ENCODE data around the gene PID1.

PID1 gene

DNA sequence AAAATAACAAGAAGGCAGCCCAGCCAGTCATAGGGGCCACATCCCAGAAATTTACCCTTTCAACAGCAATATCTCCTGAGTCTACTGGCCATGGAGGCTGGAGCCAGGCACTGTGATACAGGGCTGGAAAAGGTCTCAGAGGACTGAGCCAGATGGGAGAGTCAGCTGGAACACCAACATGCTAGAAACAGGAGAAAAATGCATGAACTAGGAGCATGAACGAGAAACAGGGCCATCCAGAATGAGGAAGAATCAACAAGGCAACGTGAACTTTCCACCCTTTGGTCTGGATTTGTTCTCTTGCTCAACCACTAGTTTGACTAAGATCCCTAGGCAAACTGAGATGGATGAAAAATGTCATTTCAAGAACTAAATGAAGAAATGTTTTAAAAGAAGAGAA, 13.1 kb downstream of the PID1 start:
- DNase-seq, result no peak

DNA sequence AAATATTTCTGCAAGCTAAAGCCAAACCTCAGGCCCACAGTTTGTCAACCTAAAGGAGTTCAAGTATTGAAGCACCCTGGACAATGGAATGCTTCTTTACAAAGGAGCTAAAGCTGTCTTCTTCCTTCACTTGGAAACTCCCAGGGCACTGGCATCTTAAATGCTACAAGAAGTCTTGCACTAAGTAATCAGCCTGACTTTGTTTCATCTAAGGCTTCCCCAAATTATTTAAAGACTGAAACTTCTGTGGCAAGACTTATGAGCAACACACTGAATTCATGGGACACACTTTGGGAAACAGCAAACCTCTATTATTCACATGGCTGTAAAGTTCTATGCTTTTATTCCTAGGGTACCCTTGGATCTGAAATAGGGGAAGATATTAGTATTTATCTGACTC, 14.7 kb downstream of the PID1 start:
- DNase-seq, result no peak

GRCh38 chr2:229254206-229254605, 16.9 kb downstream of the PID1 start:
- DNase-seq, result no peak

GRCh38 chr2:229252996-229253395, 18.1 kb downstream of the PID1 start:
- DNase-seq, result no peak

DNA sequence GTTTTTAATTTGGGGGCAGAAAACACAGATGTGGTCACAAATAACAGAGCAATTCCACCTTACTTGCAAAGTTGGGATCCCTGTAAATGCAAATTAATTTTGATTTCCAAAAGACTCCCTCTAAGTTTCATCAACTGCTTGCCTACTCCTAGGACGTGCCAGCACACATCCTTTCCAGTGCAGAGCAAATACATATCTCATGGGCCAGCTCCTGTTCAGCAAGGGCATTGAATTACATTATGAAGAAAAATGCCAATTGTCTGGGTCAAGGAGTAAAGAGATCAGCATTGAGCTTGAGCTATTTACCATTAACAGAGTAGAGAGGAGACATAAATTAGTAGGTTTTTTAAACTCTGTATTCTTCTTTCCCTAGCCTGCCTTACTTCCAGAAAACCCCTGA, 18.8 kb downstream of the PID1 start:
- DNase-seq, result no peak

GRCh38 chr2:229249536-229249935, 21.6 kb downstream of the PID1 start:
- no peak for DNase-seq

DNA sequence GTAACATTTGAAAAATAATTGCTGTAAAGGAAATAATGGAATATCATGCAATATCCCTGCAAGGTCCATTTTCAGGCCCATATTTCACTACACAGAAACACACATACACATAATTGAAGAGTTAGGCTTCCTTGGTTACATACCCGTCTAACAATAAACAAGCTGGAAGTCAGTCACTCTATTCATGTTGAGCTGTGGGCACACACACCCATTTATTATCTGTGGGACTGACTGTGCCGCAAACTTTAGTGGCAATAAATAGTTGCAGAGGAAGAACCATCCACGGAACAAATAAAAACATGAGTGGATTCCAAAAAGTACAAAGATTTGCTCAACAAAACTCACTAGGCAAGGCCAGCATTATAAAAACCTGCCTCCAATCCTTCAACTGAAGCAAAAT, 24.8 kb downstream of the PID1 start:
- DNase-seq, result no peak

DNA sequence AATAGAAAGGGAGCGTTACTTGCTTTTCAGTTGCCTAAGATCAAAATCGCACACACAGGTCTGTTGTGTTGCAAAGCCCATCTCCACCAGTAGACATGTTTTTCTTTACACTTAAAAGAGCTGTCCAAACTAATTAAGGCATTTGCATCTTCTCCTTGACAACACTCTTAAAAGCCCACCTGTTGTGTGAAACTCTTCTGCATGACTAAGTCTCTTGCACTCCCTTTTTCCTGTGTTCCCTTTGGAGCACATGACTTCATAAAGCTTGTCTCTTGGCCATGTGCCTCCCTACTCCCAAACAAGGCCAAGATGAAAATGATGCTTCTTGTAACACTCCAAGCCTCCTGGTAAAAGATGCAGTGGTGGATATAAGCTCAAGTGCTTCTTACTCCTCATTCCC, 26.1 kb downstream of the PID1 start:
- DNase-seq, result no peak

DNA sequence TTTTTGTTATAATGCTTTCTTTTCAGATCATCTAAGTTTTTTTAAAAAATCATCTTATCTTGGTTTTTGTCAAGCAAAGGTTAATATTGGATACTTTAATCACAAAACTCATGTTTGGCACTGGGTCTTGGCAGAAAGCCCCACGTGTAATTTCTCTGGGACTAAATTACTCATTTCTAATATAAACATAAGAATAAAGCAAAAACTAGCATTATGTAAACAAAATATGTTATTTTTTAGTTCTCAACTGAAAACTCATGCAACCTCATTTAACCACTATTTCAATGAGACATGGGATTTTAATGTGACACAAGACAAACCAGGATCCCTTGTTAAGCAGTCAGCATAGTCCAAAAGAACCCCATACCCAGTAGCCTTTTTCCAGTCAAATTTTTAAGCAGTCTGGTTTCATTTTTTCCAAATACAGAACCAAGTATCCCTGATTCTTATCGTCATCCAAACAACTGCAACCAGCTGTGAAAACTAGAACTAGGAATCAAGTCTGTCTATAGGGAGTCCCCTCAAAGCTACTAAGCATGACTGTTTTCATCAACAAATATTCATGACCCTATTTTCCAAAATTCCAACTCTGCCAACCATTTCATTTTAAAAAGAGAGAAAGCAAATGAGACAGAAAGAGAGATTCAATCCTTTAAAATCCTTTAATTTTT, 27.1 kb downstream of the PID1 start:
- no peak for DNase-seq

- no peak for DNase-seq
Observed at GRCh38 chr2:229240984-229241491, 30.0 kb downstream of the PID1 start.

- no peak for DNase-seq
Observed at GRCh38 chr2:229239021-229239420, 32.1 kb downstream of the PID1 start.

DNA sequence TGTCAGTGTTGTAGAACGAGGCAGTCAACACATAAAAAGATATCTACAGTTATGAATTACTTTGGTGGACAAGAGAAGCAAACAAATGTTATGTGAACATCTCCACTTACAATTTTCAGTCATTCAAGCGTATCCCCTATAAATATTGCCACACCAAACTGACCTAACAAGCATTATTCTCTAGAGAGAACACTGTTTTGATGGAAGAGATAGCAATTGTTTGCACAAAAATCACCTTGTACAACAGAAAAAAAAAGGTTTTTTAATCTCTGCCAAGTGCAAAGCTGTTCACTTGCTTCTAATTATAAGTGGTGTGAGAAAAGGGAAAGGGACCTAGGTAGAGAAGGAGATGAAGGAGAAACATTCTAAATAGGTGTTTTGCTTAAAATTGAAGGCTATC, 33.8 kb downstream of the PID1 start:
- DNase-seq, result no peak

DNA sequence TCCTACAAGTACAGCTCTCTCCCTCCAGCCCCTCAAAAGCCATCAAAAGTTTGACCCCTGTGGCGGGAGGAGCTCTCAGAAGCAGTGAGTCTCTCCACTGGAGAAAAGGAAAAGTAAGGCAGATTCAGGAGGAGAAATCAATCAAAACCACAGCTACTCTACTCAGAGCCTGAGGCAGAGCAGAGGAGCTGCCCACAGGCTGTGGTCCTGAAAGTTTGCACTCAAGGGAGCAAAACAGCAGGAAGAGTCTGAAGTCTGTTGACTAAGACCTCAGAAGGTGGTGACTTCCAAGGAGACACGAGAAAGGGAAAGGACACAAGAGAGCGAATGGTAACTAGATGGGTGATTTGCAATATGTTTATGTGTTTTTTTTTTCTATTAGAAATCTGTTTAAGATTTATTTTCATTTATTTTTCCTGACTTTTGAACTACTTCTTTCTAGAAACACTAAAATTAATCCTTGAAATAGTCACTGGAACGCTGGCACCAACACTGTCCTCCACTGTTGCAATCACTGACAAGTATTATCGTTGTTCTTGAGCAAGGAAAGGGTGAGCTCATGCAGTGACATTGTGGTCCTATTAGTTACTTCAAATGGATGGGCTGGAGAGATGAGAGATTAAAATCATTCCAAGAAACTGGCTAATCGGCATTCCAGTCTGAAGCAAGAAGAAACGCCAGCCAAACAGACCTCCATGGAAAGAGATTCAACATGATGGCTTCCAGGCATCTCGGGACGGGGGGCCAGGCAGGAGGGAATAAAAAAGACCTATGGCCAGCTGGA, 35.8 kb downstream of the PID1 start:
- DNase-seq, result no peak

DNA sequence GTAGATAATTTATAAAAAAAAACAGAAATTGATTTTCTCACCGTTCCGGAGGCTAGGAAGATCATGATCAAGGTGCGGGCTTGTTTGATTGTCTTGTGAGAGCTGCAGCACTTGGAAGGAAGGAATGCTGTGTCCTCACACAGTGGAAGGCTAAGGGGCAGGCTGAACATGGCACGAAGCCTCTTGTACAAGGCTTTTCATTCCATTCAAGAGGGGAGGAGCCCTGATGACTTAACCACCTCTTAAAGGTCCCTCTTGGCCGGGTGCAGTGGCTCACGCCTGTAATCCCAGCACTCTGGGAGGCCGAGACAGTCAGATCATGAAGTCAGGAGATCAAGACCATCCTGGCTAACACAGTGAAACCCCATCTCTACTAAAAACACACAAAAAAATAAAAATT, 39.2 kb downstream of the PID1 start:
- no peak for DNase-seq

GRCh38 chr2:229231328-229231868, 39.7 kb downstream of the PID1 start:
- DNase-seq, result no peak

DNA sequence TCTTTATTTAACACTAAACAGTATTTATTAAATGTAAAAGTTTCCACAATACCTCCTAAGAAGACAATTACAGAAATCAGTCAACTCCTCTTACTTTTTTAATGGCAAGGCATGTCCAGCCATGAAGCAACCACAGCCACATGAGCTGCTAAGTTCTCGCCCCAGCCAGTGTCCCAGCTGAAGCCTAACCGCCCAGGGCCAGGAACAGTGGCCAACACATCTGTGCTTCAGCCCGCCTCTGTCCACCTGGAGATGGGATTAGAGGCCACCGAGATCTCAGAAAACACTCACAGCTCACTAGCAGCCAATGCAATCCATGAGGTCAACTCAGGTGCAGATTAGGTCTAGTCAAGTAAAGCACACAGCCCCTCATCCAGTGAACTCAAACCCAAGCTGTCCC, 40.2 kb downstream of the PID1 start:
- DNase-seq, result no peak

GRCh38 chr2:229230256-229230655, 40.8 kb downstream of the PID1 start:
- no peak for DNase-seq

DNA sequence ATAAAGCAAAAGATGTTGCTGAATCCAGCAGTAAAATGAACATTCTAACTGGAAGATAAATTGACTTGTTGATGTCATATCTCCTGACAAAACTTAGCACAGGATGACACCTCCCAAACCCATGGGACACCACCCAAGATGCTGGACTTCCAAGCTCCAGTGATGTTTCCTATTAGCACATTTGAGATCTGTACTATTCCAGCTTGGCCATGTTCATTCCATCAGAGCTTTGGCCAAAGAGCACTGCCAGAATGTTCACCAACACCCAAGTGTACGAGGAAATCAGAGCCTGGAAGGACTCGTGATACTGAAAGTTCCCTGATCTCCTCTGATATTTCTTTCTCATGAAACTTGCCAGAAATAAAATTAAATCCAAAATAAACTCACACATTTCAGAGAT, 44.7 kb downstream of the PID1 start:
- no peak for DNase-seq

- DNase-seq, result no peak
Observed at GRCh38 chr2:229223107-229223506, 48.0 kb downstream of the PID1 start.

- DNase-seq, result no peak
Observed at GRCh38 chr2:229221641-229222040, 49.4 kb downstream of the PID1 start.

DNA sequence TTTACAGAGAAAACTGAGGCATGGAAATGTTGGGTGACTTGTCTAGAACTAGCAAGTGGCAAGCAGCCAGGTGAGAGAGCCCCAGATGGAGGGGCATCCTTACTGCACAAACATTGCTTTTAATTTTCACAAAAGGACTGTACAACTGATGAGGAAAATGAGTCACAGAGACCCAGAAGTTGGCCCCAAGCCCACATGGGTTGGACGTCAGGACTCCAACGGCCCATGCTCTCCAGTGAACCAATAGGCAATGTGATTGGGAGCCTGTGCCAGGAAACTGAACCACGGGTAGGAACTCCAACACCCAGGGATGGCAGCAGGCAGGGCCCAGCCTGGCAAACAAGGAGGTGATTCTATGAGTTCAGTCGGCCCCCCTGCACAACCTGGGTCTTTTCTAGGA, 50.8 kb downstream of the PID1 start:
- DNase-seq, result no peak

- no peak for DNase-seq
Observed at GRCh38 chr2:229218329-229218921, 52.7 kb downstream of the PID1 start.

DNA sequence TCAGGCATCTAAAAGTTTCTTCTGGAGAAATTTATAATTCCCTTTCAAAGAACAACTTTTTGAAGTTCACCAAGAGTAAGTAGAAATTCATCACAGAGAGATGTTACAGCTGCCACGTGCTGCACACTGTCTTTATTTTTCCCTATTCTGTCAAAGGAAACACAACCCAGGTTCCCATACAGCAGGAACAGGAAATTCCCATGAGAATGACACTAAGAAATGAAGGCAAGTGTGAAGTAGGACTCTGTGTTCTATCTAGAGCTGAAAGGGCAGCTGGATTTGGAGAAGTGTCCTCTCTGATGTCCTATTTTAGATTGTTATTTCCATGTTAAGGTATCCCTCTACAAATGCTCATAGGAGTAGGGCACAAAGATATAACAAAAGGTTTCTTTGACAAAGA, 58.8 kb downstream of the PID1 start:
- no peak for DNase-seq

- DNase-seq, result no peak
Observed at GRCh38 chr2:229210641-229211040, 60.4 kb downstream of the PID1 start.

All from activated CD4-positive, alpha-beta T cell treated with anti-CD3 and anti-CD28 coated beads, Interleukin-2, amount 50 U/mL, for 1 hour (primary cell).